ENCODE results near the gene SURF1.
A peak's percentile ranks its signal among the peaks of the same experiment; 100 is the strongest.

The SURF1 gene

GRCh38 chr9:133351526-133351907, 4.8 kb downstream of the SURF1 start:
- no peaks in the 10 kb centered on the region for H3K9me3 ChIP-seq (ENCODE audit: insufficient read depth, low read length)
- no peaks in the 10 kb centered on the region; the same call in 1 of the 2 replicates for H4K20me1 ChIP-seq (ENCODE audit: low read depth, low read length)
- H3F3A ChIP-seq (ENCODE audit: insufficient read depth), result peaks cover 64% of the 10 kb centered on the region
- H3K4me3 ChIP-seq (ENCODE audit: insufficient read depth, low read length, poor library complexity, severe bottlenecking), result no peak overlapping the region
- H3K79me2 ChIP-seq (ENCODE audit: insufficient read depth, low read length), result peaks cover 34% of the 10 kb centered on the region
- H3K9ac ChIP-seq (ENCODE audit: low read length), result no peak overlapping the region
- no peaks in the 10 kb centered on the region for H3K9me2 ChIP-seq (replicated peaks; ENCODE audit: insufficient read depth, low read length)
- peaks cover 35% of the 10 kb centered on the region for H3K36me3 ChIP-seq (ENCODE audit: low read length)
- no peaks in the 10 kb centered on the region for H3K27me3 ChIP-seq (ENCODE audit: low read length)
- no peak overlapping the region for H3K27ac ChIP-seq (ENCODE audit: low read depth, low read length)
- no peak overlapping the region for H3K4me2 ChIP-seq (ENCODE audit: low read depth, low read length, poor library complexity, severe bottlenecking)
- no peak for TF ChIP-seq EZH2phosphoT487 (conservative IDR thresholded peaks at IDR 0.05; ENCODE audit: low read length)
- no peak for TF ChIP-seq CTCF (IDR thresholded peaks at IDR 0.05; ENCODE audit: insufficient read depth, low read length, poor library complexity, severe bottlenecking)
- no peak overlapping the region for H2AFZ ChIP-seq (ENCODE audit: low read depth, low read length, severe bottlenecking)

- Histone ChIP-seq H3K4me2 (ENCODE audit: low read depth, low read length, poor library complexity, severe bottlenecking) (peak overlapping the region; percentile 77), H3K27me3 (ENCODE audit: low read length) (no peaks in the 10 kb centered on the region), H3K36me3 (ENCODE audit: low read length) (peaks cover 35% of the 10 kb centered on the region), H3K9me3 (ENCODE audit: insufficient read depth, low read length) (no peaks in the 10 kb centered on the region), H3K4me3 (ENCODE audit: insufficient read depth, low read length, poor library complexity, severe bottlenecking) (no peak overlapping the region), H3K27ac (ENCODE audit: low read depth, low read length) (no peak overlapping the region), H3K9ac (ENCODE audit: low read length) (0 out of 2 replicates have a peak overlapping the region, but pooled peaks have one; percentile 100), H4K20me1 (ENCODE audit: low read depth, low read length) (no peaks in the 10 kb centered on the region; the same call in 1 of the 2 replicates), H3F3A (ENCODE audit: insufficient read depth) (peaks cover 60% of the 10 kb centered on the region), H2AFZ (ENCODE audit: low read depth, low read length, severe bottlenecking) (no peak overlapping the region), H3K9me2 (replicated peaks; ENCODE audit: insufficient read depth, low read length) (no peaks in the 10 kb centered on the region), H3K79me2 (ENCODE audit: insufficient read depth, low read length) (peaks cover 40% of the 10 kb centered on the region)
- TF ChIP-seq CTCF (IDR thresholded peaks at IDR 0.05; ENCODE audit: insufficient read depth, low read length, poor library complexity, severe bottlenecking) (no peak), EZH2phosphoT487 (conservative IDR thresholded peaks at IDR 0.05; ENCODE audit: low read length) (no peak)
Observed at GRCh38 chr9:133349965-133350616, 6.2 kb downstream of the SURF1 start.

DNA sequence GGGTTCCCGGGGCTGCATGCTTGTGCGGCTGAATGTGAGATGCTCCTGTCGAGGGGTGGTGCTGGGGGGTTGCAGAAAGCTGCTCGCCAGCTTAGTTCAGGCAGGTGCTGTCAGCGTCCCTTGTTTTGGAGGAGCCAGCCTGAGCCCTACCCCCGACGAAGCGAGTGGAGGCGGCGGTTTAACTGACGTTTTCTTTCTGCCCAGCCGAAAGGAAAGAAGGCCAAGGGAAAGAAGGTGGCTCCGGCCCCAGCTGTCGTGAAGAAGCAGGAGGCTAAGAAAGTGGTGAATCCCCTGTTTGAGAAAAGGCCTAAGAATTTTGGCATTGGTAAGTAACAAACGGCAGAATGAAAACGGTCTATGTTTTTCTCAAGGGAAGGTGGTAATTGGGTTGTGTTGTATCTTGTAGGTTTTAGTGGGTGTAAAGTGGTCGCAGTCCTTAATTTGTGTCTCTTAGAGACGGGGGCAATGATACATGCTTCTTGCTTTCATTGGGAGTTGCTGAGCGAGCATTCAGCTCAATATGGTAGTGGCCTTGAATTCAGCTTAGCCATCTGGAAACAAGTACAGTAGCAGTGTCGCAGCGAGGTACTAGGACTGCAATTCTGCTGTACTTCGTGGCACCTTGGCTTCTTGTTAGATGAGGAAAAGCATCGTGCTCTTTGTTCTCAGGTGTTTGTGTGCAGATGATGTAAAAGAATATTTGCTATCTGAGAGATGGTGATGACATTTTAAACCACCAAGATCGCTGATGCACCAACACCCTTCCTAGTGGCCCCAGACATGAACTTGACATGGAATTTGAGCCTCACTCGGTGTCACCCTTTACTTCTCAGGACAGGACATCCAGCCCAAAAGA, 7.3 kb downstream of the SURF1 start:
- Histone ChIP-seq H3K79me2 (ENCODE audit: insufficient read depth, low read length) (peaks cover 40% of the 10 kb centered on the region), H3K4me3 (ENCODE audit: insufficient read depth, low read length, poor library complexity, severe bottlenecking) (peak overlapping the region; percentile 99), H3K27ac (ENCODE audit: low read depth, low read length) (peak overlapping the region; percentile 92), H3K9me3 (ENCODE audit: insufficient read depth, low read length) (no peaks in the 10 kb centered on the region), H3K36me3 (ENCODE audit: low read length) (peaks cover 35% of the 10 kb centered on the region), H3F3A (ENCODE audit: insufficient read depth) (peaks cover 56% of the 10 kb centered on the region), H2AFZ (ENCODE audit: low read depth, low read length, severe bottlenecking) (no peak overlapping the region), H3K27me3 (ENCODE audit: low read length) (no peaks in the 10 kb centered on the region), H3K9me2 (replicated peaks; ENCODE audit: insufficient read depth, low read length) (no peaks in the 10 kb centered on the region), H4K20me1 (ENCODE audit: low read depth, low read length) (no peaks in the 10 kb centered on the region; the same call in 1 of the 2 replicates), H3K9ac (ENCODE audit: low read length) (peak overlapping the region; percentile 100), H3K4me2 (ENCODE audit: low read depth, low read length, poor library complexity, severe bottlenecking) (peak overlapping the region; percentile 77)
- TF ChIP-seq CTCF (IDR thresholded peaks at IDR 0.05; ENCODE audit: insufficient read depth, low read length, poor library complexity, severe bottlenecking) (no peak), EZH2phosphoT487 (conservative IDR thresholded peaks at IDR 0.05; ENCODE audit: low read length) (no peak)
